Measurements from ENCODE around the gene RASGRP2. TPM values are rescaled to one million over a fixed set of nuclear protein-coding genes. Genes with fewer than 3 reads are reported as not detected.

RASGRP2 gene
- total RNA-seq, 1 donor from 2014 or later, result not detected

- no peak overlapping the region for H3K4me3 ChIP-seq (ENCODE audit: low read depth, low read length)
- TF ChIP-seq, protein P1, sequence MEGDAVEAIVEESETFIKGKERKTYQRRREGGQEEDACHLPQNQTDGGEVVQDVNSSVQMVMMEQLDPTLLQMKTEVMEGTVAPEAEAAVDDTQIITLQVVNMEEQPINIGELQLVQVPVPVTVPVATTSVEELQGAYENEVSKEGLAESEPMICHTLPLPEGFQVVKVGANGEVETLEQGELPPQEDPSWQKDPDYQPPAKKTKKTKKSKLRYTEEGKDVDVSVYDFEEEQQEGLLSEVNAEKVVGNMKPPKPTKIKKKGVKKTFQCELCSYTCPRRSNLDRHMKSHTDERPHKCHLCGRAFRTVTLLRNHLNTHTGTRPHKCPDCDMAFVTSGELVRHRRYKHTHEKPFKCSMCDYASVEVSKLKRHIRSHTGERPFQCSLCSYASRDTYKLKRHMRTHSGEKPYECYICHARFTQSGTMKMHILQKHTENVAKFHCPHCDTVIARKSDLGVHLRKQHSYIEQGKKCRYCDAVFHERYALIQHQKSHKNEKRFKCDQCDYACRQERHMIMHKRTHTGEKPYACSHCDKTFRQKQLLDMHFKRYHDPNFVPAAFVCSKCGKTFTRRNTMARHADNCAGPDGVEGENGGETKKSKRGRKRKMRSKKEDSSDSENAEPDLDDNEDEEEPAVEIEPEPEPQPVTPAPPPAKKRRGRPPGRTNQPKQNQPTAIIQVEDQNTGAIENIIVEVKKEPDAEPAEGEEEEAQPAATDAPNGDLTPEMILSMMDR (conservative IDR thresholded peaks at IDR 0.05; ENCODE audit: low read depth, low read length), result no peak
- no peak for DNase-seq (ENCODE audit: low read depth)
These were observed 16.9 kb upstream of the RASGRP2 start for GRCh38 chr11:64760759-64761420.

- TF ChIP-seq, protein P1 (conservative IDR thresholded peaks at IDR 0.05; ENCODE audit: low read depth, low read length), result no peak
- no peak within 1 kb of the TSS for H3K4me3 ChIP-seq (ENCODE audit: low read depth, low read length)
- DNase-seq (ENCODE audit: low read depth), result no peak
These were observed 16.1 kb upstream of the RASGRP2 start, which contains the start of gene PYGM for GRCh38 chr11:64759722-64760719. Gene PYGM (minus strand): TSS chr11:64759974. CDS start chr11:64759898, 76 bp downstream.

DNA sequence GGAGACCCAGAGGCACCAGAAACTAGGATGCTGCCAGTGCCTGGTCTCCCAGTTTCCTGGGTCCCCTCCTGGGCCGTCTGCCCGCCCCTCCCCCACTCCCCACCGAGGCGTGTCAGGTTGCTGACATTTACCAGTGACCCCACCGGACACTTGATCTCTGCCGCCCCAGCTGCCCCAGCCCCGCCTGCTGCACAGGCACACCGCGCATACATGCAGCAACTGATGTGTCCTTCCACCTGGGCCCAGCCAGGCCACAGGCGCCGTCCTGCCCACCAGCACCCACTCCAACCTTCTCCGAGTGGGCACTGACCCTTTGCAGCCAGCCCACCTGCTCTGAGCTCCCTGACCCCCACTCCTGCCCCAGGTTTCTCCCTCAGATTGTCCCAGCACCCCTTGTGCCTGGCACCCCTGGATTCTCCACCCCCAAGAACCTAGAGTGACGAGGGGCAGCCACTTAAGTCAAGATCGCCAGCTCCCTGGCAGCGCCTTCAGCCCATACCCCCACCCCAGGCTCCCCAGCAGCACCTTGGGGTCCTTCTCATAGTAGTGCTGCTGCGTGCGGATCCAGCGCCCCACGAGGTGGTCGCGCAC lies 15.3 kb upstream of the RASGRP2 start:
- TF ChIP-seq, protein P1 (conservative IDR thresholded peaks at IDR 0.05; ENCODE audit: low read depth, low read length), result no peak
- DNase-seq (ENCODE audit: low read depth), result no peak
- no peak overlapping the region for H3K4me3 ChIP-seq (ENCODE audit: low read depth, low read length)

DNA sequence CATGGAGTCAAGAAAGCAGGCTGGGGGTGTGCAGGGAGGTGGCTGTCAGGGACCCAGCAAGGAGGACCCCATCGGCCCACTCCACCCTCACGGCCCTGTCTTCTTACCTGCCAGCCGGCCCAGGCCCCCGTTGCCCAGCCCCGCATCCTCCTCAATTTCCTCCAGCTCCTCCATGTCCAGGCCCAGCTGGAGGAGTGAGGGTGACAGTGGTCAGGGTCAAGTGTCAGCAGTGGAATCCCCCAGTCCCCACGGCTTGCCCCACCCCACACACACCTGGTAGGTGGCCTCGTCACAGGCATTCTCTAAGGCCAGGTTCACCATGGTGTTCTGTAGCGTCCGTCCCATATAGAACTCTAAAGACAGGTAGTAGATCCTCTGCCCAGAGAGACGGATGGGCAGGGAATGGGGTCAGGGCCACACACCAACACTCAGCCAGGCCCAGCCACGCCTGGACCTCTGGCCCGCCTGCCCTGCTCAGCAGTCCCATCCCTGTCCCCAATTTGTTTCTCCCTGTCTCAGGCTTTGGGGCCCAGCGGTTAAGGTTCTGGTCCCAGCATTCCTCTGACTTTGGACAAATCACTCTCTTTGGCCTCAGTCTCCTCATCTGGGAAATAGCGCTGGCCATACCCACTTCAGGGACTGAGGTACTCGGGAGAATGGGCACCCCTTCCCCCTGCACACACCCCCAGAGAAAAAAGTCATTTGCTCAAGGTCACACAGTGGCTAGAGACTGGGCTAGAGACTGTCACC lies 14.6 kb upstream of the RASGRP2 start:
- no peak overlapping the region for H3K4me3 ChIP-seq (ENCODE audit: low read depth, low read length)
- no peak for DNase-seq (ENCODE audit: low read depth)

GRCh38 chr11:64757549-64758329 lies 13.8 kb upstream of the RASGRP2 start:
- no peak for DNase-seq (ENCODE audit: low read depth)
- TF ChIP-seq, protein P1 (conservative IDR thresholded peaks at IDR 0.05; ENCODE audit: low read depth, low read length), result no peak
- no peak overlapping the region for H3K4me3 ChIP-seq (ENCODE audit: low read depth, low read length)

More for the DNA sequence above, 14.6 kb upstream of the RASGRP2 start:
- TF ChIP-seq, protein P1 (conservative IDR thresholded peaks at IDR 0.05; ENCODE audit: low read depth, low read length), result no peak

Measured in epithelial cell of proximal tubule (primary cell).